ENCODE data around the gene SCYL3. TPM values are rescaled to one million over a fixed set of nuclear protein-coding genes. Genes with fewer than 3 reads are reported as not detected.

The SCYL3 gene
- total RNA-seq, 4 donors from 2014 or later: 2.1 to 17.5 (median 10.2) TPM

GRCh38 chr1:169899519-169900217 is 6.0 kb upstream of the SCYL3 start:
- intact Hi-C loops (cut with DNase I; ENCODE audit: low total_unique reads): no loop called here

GRCh38 chr1:169896013-169896412 is 2.3 kb upstream of the SCYL3 start:
- Histone ChIP-seq H3K27me3 (no peaks in the 10 kb centered on the region), H3K36me3 (no peaks in the 10 kb centered on the region), H3K9me3 (no peaks in the 10 kb centered on the region), H3K27ac (no peak overlapping the region), H3K4me1 (no peaks in the 10 kb centered on the region), H3K4me3 (no peak overlapping the region)
- intact Hi-C loops (cut with DNase I; ENCODE audit: low total_unique reads): no loop called here
- DNase-seq: no peak
- TF ChIP-seq CTCF (IDR thresholded peaks at IDR 0.05) (no peak), POLR2A (IDR thresholded peaks at IDR 0.05) (no peak)

More at GRCh38 chr1:169899519-169900217, 6.0 kb upstream of the SCYL3 start:
- no peaks in the 10 kb centered on the region for H3K27me3 ChIP-seq
- no peak for DNase-seq
- H3K36me3 ChIP-seq: no peaks in the 10 kb centered on the region
- no peaks in the 10 kb centered on the region for H3K4me1 ChIP-seq
- no peak overlapping the region for H3K4me3 ChIP-seq
- TF ChIP-seq POLR2A (IDR thresholded peaks at IDR 0.05) (no peak), CTCF (IDR thresholded peaks at IDR 0.05) (no peak)
- H3K9me3 ChIP-seq: no peaks in the 10 kb centered on the region
- no peak overlapping the region for H3K27ac ChIP-seq

- Histone ChIP-seq H3K27ac (peak overlapping the region; percentile 92 to 98), H3K27me3 (no peaks in the 10 kb centered on the region), H3K9me3 (no peaks in the 10 kb centered on the region), H3K36me3 (no peaks in the 10 kb centered on the region), H3K4me1 (no peaks in the 10 kb centered on the region), H3K4me3 (peak overlapping the region; percentile 63 to 75)
- no peak for DNase-seq
- intact Hi-C loops (cut with DNase I; ENCODE audit: low total_unique reads): no loop called here
- TF ChIP-seq CTCF (IDR thresholded peaks at IDR 0.05): no peak
- no peak for TF ChIP-seq POLR2A (IDR thresholded peaks at IDR 0.05)
These were observed 889 bp upstream of the SCYL3 start for GRCh38 chr1:169894424-169895145.

- intact Hi-C loops (cut with DNase I; ENCODE audit: low total_unique reads): no loop called here
- Histone ChIP-seq H3K27me3 (no peaks in the 10 kb centered on the region), H3K36me3 (no peaks in the 10 kb centered on the region), H3K4me1 (peaks cover 0 to 4% of the 10 kb centered on the region in 2 donors), H3K27ac (peak overlapping the region; percentile 92 to 98), H3K9me3 (no peaks in the 10 kb centered on the region), H3K4me3 (peak overlapping the region; percentile 63 to 75)
- no peak for TF ChIP-seq CTCF (IDR thresholded peaks at IDR 0.05)
- peak in 1 of 2 donors; percentile 55 for TF ChIP-seq POLR2A (IDR thresholded peaks at IDR 0.05)
- peak in 1 of 2 donors; percentile 38 for DNase-seq
These were observed 610 bp downstream of the SCYL3 start for GRCh38 chr1:169892927-169893644.
